HepG2 (cell line): ENCODE measurements around the gene PSMC3IP. TPM values are rescaled to one million over a fixed set of nuclear protein-coding genes. Genes with fewer than 3 reads are reported as not detected.
A peak's percentile ranks its signal among the peaks of the same experiment; 100 is the strongest.

Experiments used
- ATF2 ChIP-seq: sonication (generic); formaldehyde crosslinking; IDR thresholded peaks from 2 replicates; pipeline ENCODE4 v1.4.0; 2020; ENCODE audit warnings: missing genetic modification reagents
- CBFB ChIP-seq: sonication (generic); formaldehyde crosslinking; IDR thresholded peaks from 2 replicates; pipeline ENCODE4 v1.4.0; 2020; ENCODE audit warnings: missing genetic modification reagents
- CEBPG ChIP-seq: IDR thresholded peaks from 2 replicates; pipeline ENCODE4 v1.6.1; 2016
- GLI4 ChIP-seq: sonication (generic); formaldehyde crosslinking; IDR thresholded peaks from 2 replicates; pipeline ENCODE4 v1.5.1; 2020; ENCODE audit warnings: missing genetic modification reagents, mild to moderate bottlenecking, moderate library complexity, borderline replicate concordance
- HBP1 ChIP-seq: IDR thresholded peaks from 2 replicates; pipeline ENCODE4 v1.6.1; 2016; ENCODE audit warnings: low read depth, control low read depth
- KAT2B ChIP-seq: fragments of 150-350 bp; IDR thresholded peaks from 2 replicates; pipeline ENCODE4 v1.6.1; 2014; ENCODE audit warnings: low read depth, low read length, borderline replicate concordance
- MAFF ChIP-seq: IDR thresholded peaks from 2 replicates; pipeline ENCODE4 v1.6.1; 2011; ENCODE audit warnings: low read depth, low read length, improper control_type of control experiment
- MED8 ChIP-seq: sonication (generic); formaldehyde crosslinking; IDR thresholded peaks from 2 replicates; pipeline ENCODE4 v1.8.1; 2023; ENCODE audit warnings: mild to moderate bottlenecking, missing genetic modification reagents; ENCODE audit not compliant: insufficient replicate concordance
- MIER2 ChIP-seq: IDR thresholded peaks from 2 replicates; pipeline ENCODE4 v1.6.1; 2016; ENCODE audit warnings: missing biosample characterization, missing genetic modification reagents
- NFKB2 ChIP-seq: sonication (generic); formaldehyde crosslinking; IDR thresholded peaks from 2 replicates; pipeline ENCODE4 v1.4.0; 2020; ENCODE audit warnings: missing genetic modification reagents, borderline replicate concordance
- SKI ChIP-seq: fragments of 450-650 bp; IDR thresholded peaks from one replicate; pipeline ENCODE4 v1.6.1; 2018; ENCODE audit warnings: mild to moderate bottlenecking; ENCODE audit not compliant: partially characterized antibody
- STAG1 ChIP-seq: sonication (generic); formaldehyde crosslinking; IDR thresholded peaks from 2 replicates; pipeline ENCODE4 v1.4.0; 2020; ENCODE audit warnings: missing genetic modification reagents
- TRIM22 ChIP-seq: fragments of 450-650 bp; IDR thresholded peaks from 2 replicates; pipeline ENCODE4 v1.6.1; 2017
- ZBTB7A ChIP-seq: sonication (generic); formaldehyde crosslinking; IDR thresholded peaks from 2 replicates; pipeline ENCODE4 v1.8.0; 2022; ENCODE audit warnings: mild to moderate bottlenecking, missing genetic modification reagents
- ZNF224 ChIP-seq: sonication (generic); formaldehyde crosslinking; IDR thresholded peaks from 2 replicates; pipeline ENCODE4 v1.5.0; 2020; ENCODE audit warnings: mild to moderate bottlenecking, missing genetic modification reagents
- ZNF24 ChIP-seq: fragments of 450-650 bp; IDR thresholded peaks from 2 replicates; pipeline ENCODE4 v1.6.1; 2017; ENCODE audit warnings: antibody characterized with exemption, mild to moderate bottlenecking
- ZNF34 ChIP-seq: sonication (generic); formaldehyde crosslinking; IDR thresholded peaks from 2 replicates; pipeline ENCODE4 v1.4.0; 2020; ENCODE audit warnings: mild to moderate bottlenecking, missing genetic modification reagents, borderline replicate concordance
- ZNF451 ChIP-seq: sonication (generic); formaldehyde crosslinking; IDR thresholded peaks from 2 replicates; pipeline ENCODE4 v1.5.0; 2020; ENCODE audit warnings: mild to moderate bottlenecking, missing genetic modification reagents
- ZNF460 ChIP-seq: sonication (generic); formaldehyde crosslinking; IDR thresholded peaks from 2 replicates; pipeline ENCODE4 v1.5.1; 2020; ENCODE audit warnings: missing genetic modification reagents, mild to moderate bottlenecking, borderline replicate concordance
- ZNF552 ChIP-seq: sonication (generic); formaldehyde crosslinking; IDR thresholded peaks from 2 replicates; pipeline ENCODE4 v1.9.0; 2022; ENCODE audit warnings: missing genetic modification reagents, mild to moderate bottlenecking, borderline replicate concordance
- ZNF616 ChIP-seq: sonication (generic); formaldehyde crosslinking; IDR thresholded peaks from 2 replicates; pipeline ENCODE4 v1.5.0; 2020; ENCODE audit warnings: low read depth, mild to moderate bottlenecking, missing genetic modification reagents
- ZSCAN25 ChIP-seq: sonication (generic); formaldehyde crosslinking; IDR thresholded peaks from 2 replicates; pipeline ENCODE4 v1.8.0; 2022; ENCODE audit warnings: mild to moderate bottlenecking, missing genetic modification reagents
- polyA plus RNA-seq, 8 experiments: library from polyadenylated mRNA; depleted of rRNA in 3 of 8; stranded (reverse) in 7 of 8; unstranded in 1 of 8; fragments of >200 nt; fragmentation: Illumina TruSeq in 4 of 8; extraction: Trizol in 4 of 8; gene quantifications; 2 replicates each; pipeline versions ENCODE4 v1.2.1 to v1.2.3, GENCODE V29; 2011 to 2016; ENCODE audit warnings: low read depth in 4 of 8, missing spikeins in 1 of 8, mixed read lengths in 1 of 8; ENCODE audit not compliant: insufficient read depth in 1 of 8
- total RNA-seq, 5 experiments: library from RNA; depleted of rRNA; stranded (reverse); fragments of >200 nt; fragmentation: Illumina TruSeq; extraction: Trizol; gene quantifications; 2 replicates each; pipeline ENCODE4 v1.2.3, GENCODE V29; 2016; ENCODE audit warnings: low read depth in 1 of 5
- TF ChIP-seq, protein P1 (sequence below): sonication (generic); formaldehyde crosslinking; IDR thresholded peaks from 2 replicates; pipeline ENCODE4 v1.4.0; 2020; ENCODE audit warnings: missing genetic modification reagents, low read depth, mild to moderate bottlenecking, borderline replicate concordance
- TF ChIP-seq, protein P2 (sequence below): sonication (generic); formaldehyde crosslinking; IDR thresholded peaks from 2 replicates; pipeline ENCODE4 v1.4.0; 2020; ENCODE audit warnings: mild to moderate bottlenecking, missing genetic modification reagents
- TF ChIP-seq, protein P3 (sequence below): sonication (generic); formaldehyde crosslinking; IDR thresholded peaks from 2 replicates; pipeline ENCODE4 v1.8.0; 2022; ENCODE audit warnings: mild to moderate bottlenecking, missing genetic modification reagents

Gene PSMC3IP
- total and polyA plus RNA-seq, 2 of the 13 experiments (the other 11 are each of a cell fraction or from before 2014, with no cell fraction given): 6.5 to 22.4 TPM

- TF ChIP-seq ZNF616 (CRISPR knock-in tag): no peak
- no peak for TF ChIP-seq MED8
- no peak for TF ChIP-seq GLI4
- no peak for TF ChIP-seq CEBPG (CRISPR knock-in tag)
- TF ChIP-seq ZNF460: no peak
- peak; percentile 11; the same call in 1 of the 2 replicates for TF ChIP-seq NFKB2 (CRISPR knock-in tag)
- TF ChIP-seq ZNF34 (CRISPR knock-in tag): no peak
- no peak for TF ChIP-seq TRIM22
- TF ChIP-seq, protein P1, sequence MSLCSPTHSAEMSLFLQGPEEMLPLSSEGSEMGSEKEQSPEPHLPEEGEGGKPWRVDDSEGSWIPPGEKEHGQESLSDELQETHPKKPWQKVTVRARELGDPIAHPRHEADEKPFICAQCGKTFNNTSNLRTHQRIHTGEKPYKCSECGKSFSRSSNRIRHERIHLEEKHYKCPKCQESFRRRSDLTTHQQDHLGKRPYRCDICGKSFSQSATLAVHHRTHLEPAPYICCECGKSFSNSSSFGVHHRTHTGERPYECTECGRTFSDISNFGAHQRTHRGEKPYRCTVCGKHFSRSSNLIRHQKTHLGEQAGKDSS: no peak
- no peak for TF ChIP-seq STAG1 (CRISPR knock-in tag)
- TF ChIP-seq ZNF552: no peak
- TF ChIP-seq ZNF451 (CRISPR knock-in tag): no peak
- TF ChIP-seq HBP1 (CRISPR knock-in tag): peak; percentile 14; the same call in 1 of the 2 replicates
- no peak for TF ChIP-seq SKI
- TF ChIP-seq ZSCAN25 (CRISPR knock-in tag): no peak
- TF ChIP-seq, protein P2, sequence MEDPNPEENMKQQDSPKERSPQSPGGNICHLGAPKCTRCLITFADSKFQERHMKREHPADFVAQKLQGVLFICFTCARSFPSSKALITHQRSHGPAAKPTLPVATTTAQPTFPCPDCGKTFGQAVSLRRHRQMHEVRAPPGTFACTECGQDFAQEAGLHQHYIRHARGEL (CRISPR knock-in tag): 0 out of 2 replicates have a peak, but pooled peaks have one; percentile 10
- no peak for TF ChIP-seq ZBTB7A (CRISPR knock-in tag)
- TF ChIP-seq KAT2B: no peak
- TF ChIP-seq, protein P3, sequence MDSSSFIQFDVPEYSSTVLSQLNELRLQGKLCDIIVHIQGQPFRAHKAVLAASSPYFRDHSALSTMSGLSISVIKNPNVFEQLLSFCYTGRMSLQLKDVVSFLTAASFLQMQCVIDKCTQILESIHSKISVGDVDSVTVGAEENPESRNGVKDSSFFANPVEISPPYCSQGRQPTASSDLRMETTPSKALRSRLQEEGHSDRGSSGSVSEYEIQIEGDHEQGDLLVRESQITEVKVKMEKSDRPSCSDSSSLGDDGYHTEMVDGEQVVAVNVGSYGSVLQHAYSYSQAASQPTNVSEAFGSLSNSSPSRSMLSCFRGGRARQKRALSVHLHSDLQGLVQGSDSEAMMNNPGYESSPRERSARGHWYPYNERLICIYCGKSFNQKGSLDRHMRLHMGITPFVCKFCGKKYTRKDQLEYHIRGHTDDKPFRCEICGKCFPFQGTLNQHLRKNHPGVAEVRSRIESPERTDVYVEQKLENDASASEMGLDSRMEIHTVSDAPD (CRISPR knock-in tag): no peak
- TF ChIP-seq MIER2 (CRISPR knock-in tag): no peak
- no peak for TF ChIP-seq ZNF24
- TF ChIP-seq CBFB (CRISPR knock-in tag): no peak
- TF ChIP-seq ZNF224: no peak
- TF ChIP-seq ATF2 (CRISPR knock-in tag): no peak
- TF ChIP-seq MAFF: no peak
Observed at GRCh38 chr17:42563143-42563509, 14.4 kb downstream of the PSMC3IP start (continued).
